Activated CD4-positive, alpha-beta T cell treated with anti-CD3 and anti-CD28 coated beads, Interleukin-2, amount 10 ng/mL, durations not matched to agents 7 days and 5 days (primary cell): ENCODE results near the gene PRPF38B. TPM values are rescaled to one million over a fixed set of nuclear protein-coding genes. Genes with fewer than 3 reads are reported as not detected.

ENCODE experiments used
- CTCF ChIA-PET: fragments of 350-600 bp; sonication (Branson Sonifier 250); formaldehyde crosslinking; loops from one replicate; lab custom pipeline; 2021; ENCODE audit warnings: antibody characterized with exemption; lab: Charles Lee
- POLR2A ChIA-PET: fragments of 350-600 bp; sonication (Branson Sonifier 250); formaldehyde crosslinking; loops from one replicate; lab custom pipeline; 2021; ENCODE audit warnings: antibody characterized with exemption; lab: Charles Lee
- DNase-seq: peaks from one replicate; pipeline ENCODE4 v3.0.0-alpha.2; 2020
- H3K27ac Mint-ChIP-seq: one replicate; pipeline ENCODE4 v1.8.0; 2021; ENCODE audit warnings: mild to moderate bottlenecking, moderate library complexity, mixed read lengths
- H3K27me3 Mint-ChIP-seq: one replicate; pipeline ENCODE4 v1.8.0; 2021; ENCODE audit warnings: mixed read lengths
- H3K36me3 Mint-ChIP-seq: one replicate; pipeline ENCODE4 v1.8.0; 2021; ENCODE audit warnings: low read depth, mixed read lengths
- H3K4me1 Mint-ChIP-seq: one replicate; pipeline ENCODE4 v1.8.0; 2021; ENCODE audit warnings: mixed read lengths
- H3K4me3 Mint-ChIP-seq: one replicate; pipeline ENCODE4 v1.8.0; 2021; ENCODE audit warnings: mild to moderate bottlenecking, moderate library complexity, mixed read lengths
- H3K9me3 Mint-ChIP-seq: one replicate; pipeline ENCODE4 v1.8.0; 2021; ENCODE audit warnings: mixed read lengths
- total RNA-seq, 2 experiments: library from RNA; stranded (reverse); gene quantifications; one replicate each; pipeline ENCODE4 v1.2.3, GENCODE V29; 2021

The PRPF38B gene
- total RNA-seq: 10 to 100 TPM; 76.4 to 79.8 TPM

- Mint-ChIP-seq H3K36me3 (peaks cover 41% of the 10 kb centered on the region), H3K27ac (peak within 1 kb of the TSS; percentile 99), H3K4me3 (peak within 1 kb of the TSS; percentile 96), H3K27me3 (peaks cover 8% of the 10 kb centered on the region), H3K4me1 (peaks cover 40% of the 10 kb centered on the region), H3K9me3 (no peaks in the 10 kb centered on the region)
- ChIA-PET CTCF (interaction anchor here (0.8 to 3.1 kb wide), 16 partner anchors 10 to 840 kb away, joined by 3 to 20 read pairs (median 6); partner anchors contain the start of genes EEIG2 and HENMT1), POLR2A (interaction anchor here (0.7 to 2.7 kb wide), 8 partner anchors 11 to 132 kb away, joined by 3 to 24 read pairs (median 4); partner anchors contain the start of genes EEIG2, HENMT1 and STXBP3)
- peak; percentile 96 for DNase-seq
Measured at GRCh38 chr1:108691942-108692723, at the start of gene PRPF38B. Gene PRPF38B (plus strand): TSS chr1:108692310. CDS start chr1:108692592, 282 bp downstream.

- CTCF ChIA-PET: interaction anchor here (0.6 to 3.8 kb wide), 13 partner anchors 11 to 519 kb away, joined by 3 to 23 read pairs (median 3); partner anchors contain the start of genes EEIG2, HENMT1 and PRPF38B
- H3K4me3 Mint-ChIP-seq: no peak overlapping the region
- peaks cover 6% of the 10 kb centered on the region for H3K9me3 Mint-ChIP-seq
- DNase-seq: peak; percentile 74
- no peaks in the 10 kb centered on the region for H3K27me3 Mint-ChIP-seq
- H3K27ac Mint-ChIP-seq: peak overlapping the region; percentile 97
- H3K36me3 Mint-ChIP-seq: peaks cover 39% of the 10 kb centered on the region
- POLR2A ChIA-PET: interaction anchor here (1.0 kb wide), 1 partner anchor 82 kb away, joined by 3 read pairs; no protein-coding TSS in a partner anchor
- H3K4me1 Mint-ChIP-seq: peaks cover 74% of the 10 kb centered on the region
Measured at GRCh38 chr1:108643492-108644335, 48.4 kb upstream of the PRPF38B start.

GRCh38 chr1:108644984-108645383, 47.1 kb upstream of the PRPF38B start:
- H3K4me1 Mint-ChIP-seq: peaks cover 72% of the 10 kb centered on the region

GRCh38 chr1:108645564-108646184, 46.4 kb upstream of the PRPF38B start:
- ChIA-PET CTCF (interaction anchor here (3.2 to 3.8 kb wide), 2 partner anchors 47 to 85 kb away, joined by 13 to 23 read pairs; partner anchors contain the start of genes EEIG2 and PRPF38B), POLR2A (interaction anchor here (2.8 kb wide), 1 partner anchor 46 kb away, joined by 24 read pairs; the partner anchor contains the start of gene PRPF38B)
- peaks cover 47% of the 10 kb centered on the region for H3K36me3 Mint-ChIP-seq
- H3K4me3 Mint-ChIP-seq: peak overlapping the region; percentile 69
- DNase-seq: peak; percentile 21
- H3K4me1 Mint-ChIP-seq: peaks cover 66% of the 10 kb centered on the region
- H3K27ac Mint-ChIP-seq: peak overlapping the region; percentile 97
- H3K27me3 Mint-ChIP-seq: no peaks in the 10 kb centered on the region
- peaks cover 3% of the 10 kb centered on the region for H3K9me3 Mint-ChIP-seq

More at GRCh38 chr1:108644984-108645383, 47.1 kb upstream of the PRPF38B start:
- Mint-ChIP-seq H3K27ac (peak overlapping the region; percentile 97), H3K27me3 (no peaks in the 10 kb centered on the region), H3K36me3 (peaks cover 46% of the 10 kb centered on the region), H3K4me3 (peak overlapping the region; percentile 69), H3K9me3 (peaks cover 6% of the 10 kb centered on the region)
- peak; percentile 68 for DNase-seq
- CTCF ChIA-PET: interaction anchor here (1.1 to 3.8 kb wide), 3 partner anchors 47 to 520 kb away, joined by 3 to 23 read pairs (median 13); partner anchors contain the start of genes EEIG2 and PRPF38B
- POLR2A ChIA-PET: interaction anchor here (2.8 kb wide), 1 partner anchor 47 kb away, joined by 24 read pairs; the partner anchor contains the start of gene PRPF38B

GRCh38 chr1:108646265-108646647, 45.9 kb upstream of the PRPF38B start:
- H3K4me1 Mint-ChIP-seq: peaks cover 66% of the 10 kb centered on the region
- H3K27me3 Mint-ChIP-seq: no peaks in the 10 kb centered on the region
- H3K36me3 Mint-ChIP-seq: peaks cover 53% of the 10 kb centered on the region
- H3K9me3 Mint-ChIP-seq: peaks cover 3% of the 10 kb centered on the region
- H3K4me3 Mint-ChIP-seq: peak overlapping the region; percentile 69
- DNase-seq: no peak
- ChIA-PET POLR2A (interaction anchor here (0.6 to 2.8 kb wide), 3 partner anchors 15 to 320 kb away, joined by 3 to 24 read pairs (median 4); partner anchors contain the start of genes HENMT1 and PRPF38B), CTCF (interaction anchor here (1.0 to 3.8 kb wide), 8 partner anchors 15 to 681 kb away, joined by 3 to 23 read pairs (median 4); partner anchors contain the start of genes EEIG2, HENMT1 and PRPF38B)
- peak overlapping the region; percentile 97 for H3K27ac Mint-ChIP-seq

GRCh38 chr1:108646648-108647269, 45.4 kb upstream of the PRPF38B start:
- ChIA-PET CTCF (interaction anchor here (1.0 to 3.8 kb wide), 9 partner anchors 10 to 681 kb away, joined by 3 to 13 read pairs (median 4); partner anchors contain the start of genes EEIG2, HENMT1 and PRPF38B), POLR2A (interaction anchor here (0.6 to 2.8 kb wide), 3 partner anchors 14 to 319 kb away, joined by 3 to 24 read pairs (median 4); partner anchors contain the start of genes HENMT1 and PRPF38B)
- Mint-ChIP-seq H3K36me3 (peaks cover 58% of the 10 kb centered on the region), H3K4me3 (peak overlapping the region; percentile 69), H3K9me3 (peaks cover 3% of the 10 kb centered on the region), H3K4me1 (peaks cover 63% of the 10 kb centered on the region), H3K27me3 (no peaks in the 10 kb centered on the region), H3K27ac (peak overlapping the region; percentile 97)
- peak; percentile 81 for DNase-seq

GRCh38 chr1:108653431-108654105, 38.5 kb upstream of the PRPF38B start:
- POLR2A ChIA-PET: no interaction called here
- no peak for DNase-seq
- Mint-ChIP-seq H3K4me1 (peaks cover 23% of the 10 kb centered on the region), H3K27me3 (no peaks in the 10 kb centered on the region), H3K36me3 (peaks cover 70% of the 10 kb centered on the region), H3K4me3 (no peak overlapping the region), H3K9me3 (no peaks in the 10 kb centered on the region), H3K27ac (no peak overlapping the region)
- CTCF ChIA-PET: no interaction called here

GRCh38 chr1:108657356-108658080, 34.6 kb upstream of the PRPF38B start:
- Mint-ChIP-seq H3K36me3 (peaks cover 34% of the 10 kb centered on the region), H3K4me1 (peaks cover 48% of the 10 kb centered on the region), H3K9me3 (no peaks in the 10 kb centered on the region), H3K4me3 (no peak overlapping the region), H3K27ac (no peak overlapping the region), H3K27me3 (no peaks in the 10 kb centered on the region)
- DNase-seq: no peak
- ChIA-PET POLR2A (no interaction called here), CTCF (interaction anchor here (0.6 to 1.2 kb wide), 2 partner anchors 10 to 231 kb away, joined by 3 to 4 read pairs; no protein-coding TSS in a partner anchor)

- Mint-ChIP-seq H3K9me3 (no peaks in the 10 kb centered on the region), H3K4me1 (peaks cover 47% of the 10 kb centered on the region), H3K27me3 (no peaks in the 10 kb centered on the region), H3K4me3 (peak within 1 kb of the TSS; percentile 79), H3K36me3 (peaks cover 13% of the 10 kb centered on the region), H3K27ac (peak within 1 kb of the TSS; percentile 97)
- DNase-seq: peak; percentile 81
- CTCF ChIA-PET: interaction anchor here (0.8 to 1.7 kb wide), 10 partner anchors 10 to 148 kb away, joined by 3 to 7 read pairs (median 3); partner anchors contain the start of genes EEIG2 and PRPF38B
- POLR2A ChIA-PET: interaction anchor here (0.5 to 2.4 kb wide), 5 partner anchors 13 to 113 kb away, joined by 3 to 19 read pairs (median 4); partner anchors contain the start of gene PRPF38B
Measured at GRCh38 chr1:108661030-108661609, 31.0 kb upstream of the PRPF38B start, which contains the start of gene HENMT1. Gene HENMT1 (minus strand): TSS chr1:108661093. CDS start chr1:108659884, 1,209 bp downstream.
